Right lobe of liver (tissue), 6 donors: Measurements from ENCODE around the gene PGAP3. TPM values are rescaled to one million over a fixed set of nuclear protein-coding genes. Genes with fewer than 3 reads are reported as not detected.
A peak's percentile ranks its signal among the peaks of the same experiment; 100 is the strongest.

ENCODE experiments used
- ATAC-seq, 4 donors: fragments of 200-7000 bp; cut with Tn5 transposase; one replicate each; pipeline ENCODE4 v1.9.1; 2020; ENCODE audit warnings: mild to moderate bottlenecking in 4 of 4, moderate library complexity in 4 of 4
- DNase-seq, 3 donors: peaks; one replicate each; pipeline ENCODE4 v3.0.0-alpha.2; 2020
- H3K27ac ChIP-seq, 3 donors: fragments of 200-600 bp; one replicate each; pipeline ENCODE4 v1.8.0; 2022
- H3K27me3 ChIP-seq, 2 donors: fragments of 200-600 bp; one replicate each; pipeline ENCODE4 v1.8.0; 2022
- H3K36me3 ChIP-seq, 4 donors: fragments of 200-600 bp; sonication (generic) in 1 of 4; one replicate each; pipeline versions ENCODE4 v1.5.1 to v1.8.0; 2017 to 2022; ENCODE audit warnings: control low read depth in 1 of 4
- H3K4me1 ChIP-seq, 4 donors: fragments of 200-600 bp; sonication (generic) in 1 of 4; one replicate each; pipeline versions ENCODE4 v1.5.1 to v1.8.0; 2017 to 2022; ENCODE audit warnings: control low read depth in 1 of 4
- H3K4me3 ChIP-seq, 3 donors: fragments of 200-600 bp; one replicate each; pipeline ENCODE4 v1.8.0; 2022
- H3K9me3 ChIP-seq, 4 donors: fragments of 200-600 bp; sonication (generic) in 1 of 4; one replicate each; pipeline versions ENCODE4 v1.5.1 to v1.8.0; 2017 to 2022; ENCODE audit warnings: control low read depth in 1 of 4
- POLR2A ChIP-seq: fragments of 450-650 bp; IDR thresholded peaks from one replicate; pipeline ENCODE4 v1.6.1; 2017; ENCODE audit warnings: antibody characterized with exemption, mild to moderate bottlenecking
- WGBS: methylation state at CpG from one replicate; pipeline ENCODE4 v1.1.6; 2018; ENCODE audit warnings: low coverage, low lambda C conversion rate; ENCODE audit not compliant: insufficient coverage; ENCODE audit errors: missing lambda C conversion rate; 5-methylcytosine and 5-hydroxymethylcytosine counted together
- intact Hi-C, 2 donors: fragments of 100-400 bp; cut with DNase I; formaldehyde crosslinking; loops; one replicate each; pipeline versions ENCODE4 v1.11.2 to v1.14.1; 2022
- total RNA-seq, 6 experiments: library from RNA; depleted of rRNA in 2 of 6; stranded (reverse); fragments of >200 nt in 2 of 6; fragmentation: NEBNext Ultra II Directional in 3 of 6; extraction: Animal tissue kit (Norgen Biotek cat#: 25700) in 3 of 6; gene quantifications; one replicate each; pipeline versions ENCODE4 v1.1.0 to v1.2.4, GENCODE V29; 2016 to 2023
- TF ChIP-seq, protein P1 (sequence below), 4 donors: fragments of 200-600 bp in 3 of 4; fragments of 450-650 bp in 1 of 4; IDR thresholded peaks; one replicate each; pipeline versions ENCODE4 v1.5.1 to v1.8.0; 2016 to 2022; ENCODE audit warnings: antibody characterized with exemption in 4 of 4, mild to moderate bottlenecking in 2 of 4
- donor health status: DM: no; HTN: yes; CAD: no.
- donor health status: DM: no; HTN: no; CAD: no.
- donor health status: DM: no; HTN: no; CAD: no.
- donor health status: DM: no; HTN: yes; CAD: no.
- donor health status: DM: no; HTN: yes; CAD: no.

Gene PGAP3
- total RNA-seq, 6 experiments from 2014 or later: 9.7 to 25.7 (median 18.3) TPM

- H3K4me1 ChIP-seq: peaks cover 0 to 10% (median 3%) of the 10 kb centered on the region in 4 donors
Measured at GRCh38 chr17:39642291-39643074, 45.4 kb downstream of the PGAP3 start.

DNA sequence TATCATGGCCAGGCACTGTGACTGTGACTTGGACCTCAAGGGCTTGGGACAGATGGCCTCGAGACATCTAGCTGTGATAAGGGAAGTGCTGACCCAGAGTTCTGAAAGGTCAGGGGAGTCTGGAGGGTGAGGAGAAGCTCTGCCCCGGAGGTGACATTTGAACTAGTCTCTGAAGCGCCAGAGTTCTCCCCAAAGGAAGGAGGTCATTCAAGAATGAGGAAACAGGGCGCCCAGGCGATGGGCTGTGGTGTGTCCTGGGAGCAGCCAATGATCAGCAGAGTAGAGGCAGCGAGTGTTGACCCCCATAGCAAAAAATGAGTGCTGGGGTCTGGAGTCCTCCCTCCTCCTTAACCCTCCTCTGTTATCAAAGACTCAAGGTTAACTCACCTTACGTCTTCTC is 46.0 kb downstream of the PGAP3 start:
- WGBS: 64% methylated on average over 6 of the region's 7 CpGs
- Histone ChIP-seq H3K4me3 (no peak overlapping the region), H3K4me1 (peaks cover 0 to 10% (median 3%) of the 10 kb centered on the region in 4 donors), H3K9me3 (no peaks in the 10 kb centered on the region), H3K27ac (no peak overlapping the region), H3K36me3 (no peaks in the 10 kb centered on the region), H3K27me3 (no peaks in the 10 kb centered on the region)
- peak in 3 of 4 donors; percentile 5 to 23 (median 6) for ATAC-seq
- no peak for DNase-seq
- intact Hi-C loops: no loop called here
- TF ChIP-seq, protein P1, sequence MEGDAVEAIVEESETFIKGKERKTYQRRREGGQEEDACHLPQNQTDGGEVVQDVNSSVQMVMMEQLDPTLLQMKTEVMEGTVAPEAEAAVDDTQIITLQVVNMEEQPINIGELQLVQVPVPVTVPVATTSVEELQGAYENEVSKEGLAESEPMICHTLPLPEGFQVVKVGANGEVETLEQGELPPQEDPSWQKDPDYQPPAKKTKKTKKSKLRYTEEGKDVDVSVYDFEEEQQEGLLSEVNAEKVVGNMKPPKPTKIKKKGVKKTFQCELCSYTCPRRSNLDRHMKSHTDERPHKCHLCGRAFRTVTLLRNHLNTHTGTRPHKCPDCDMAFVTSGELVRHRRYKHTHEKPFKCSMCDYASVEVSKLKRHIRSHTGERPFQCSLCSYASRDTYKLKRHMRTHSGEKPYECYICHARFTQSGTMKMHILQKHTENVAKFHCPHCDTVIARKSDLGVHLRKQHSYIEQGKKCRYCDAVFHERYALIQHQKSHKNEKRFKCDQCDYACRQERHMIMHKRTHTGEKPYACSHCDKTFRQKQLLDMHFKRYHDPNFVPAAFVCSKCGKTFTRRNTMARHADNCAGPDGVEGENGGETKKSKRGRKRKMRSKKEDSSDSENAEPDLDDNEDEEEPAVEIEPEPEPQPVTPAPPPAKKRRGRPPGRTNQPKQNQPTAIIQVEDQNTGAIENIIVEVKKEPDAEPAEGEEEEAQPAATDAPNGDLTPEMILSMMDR (IDR thresholded peaks at IDR 0.05): no peak
- no peak for TF ChIP-seq POLR2A

More at GRCh38 chr17:39642291-39643074, 45.4 kb downstream of the PGAP3 start:
- DNase-seq (no peak), ATAC-seq (peak in 3 of 4 donors; percentile 10 to 33 (median 15))
- WGBS: 57% methylated on average over 7 of the region's 9 CpGs
- intact Hi-C loops: no loop called here
- Histone ChIP-seq H3K36me3 (no peaks in the 10 kb centered on the region), H3K9me3 (no peaks in the 10 kb centered on the region), H3K27me3 (no peaks in the 10 kb centered on the region), H3K27ac (no peak overlapping the region), H3K4me3 (no peak overlapping the region)
- no peak for TF ChIP-seq POLR2A
- TF ChIP-seq, protein P1 (IDR thresholded peaks at IDR 0.05): no peak

- 100% methylated on average over 3 of the region's 4 CpGs for WGBS
- DNase-seq: no peak
- ATAC-seq: no peak
- H3K4me3 ChIP-seq: no peak overlapping the region
- H3K4me1 ChIP-seq: peaks cover 0 to 16% (median 7%) of the 10 kb centered on the region in 4 donors
- intact Hi-C loops: no loop called here
- H3K27ac ChIP-seq: no peak overlapping the region
- no peak for TF ChIP-seq POLR2A
- TF ChIP-seq, protein P1 (IDR thresholded peaks at IDR 0.05): no peak
- no peaks in the 10 kb centered on the region for H3K9me3 ChIP-seq
- H3K27me3 ChIP-seq: no peaks in the 10 kb centered on the region
- H3K36me3 ChIP-seq: no peaks in the 10 kb centered on the region
Measured at GRCh38 chr17:39641097-39641496, 46.8 kb downstream of the PGAP3 start.

GRCh38 chr17:39640591-39641031 is 47.2 kb downstream of the PGAP3 start:
- Histone ChIP-seq H3K4me3 (no peak overlapping the region), H3K36me3 (no peaks in the 10 kb centered on the region), H3K9me3 (no peaks in the 10 kb centered on the region), H3K4me1 (peaks cover 0 to 17% (median 7%) of the 10 kb centered on the region in 4 donors), H3K27ac (no peak overlapping the region), H3K27me3 (no peaks in the 10 kb centered on the region)
- no peak for DNase-seq
- 53% methylated on average over 3 of the region's 4 CpGs for WGBS
- no peak for ATAC-seq
- intact Hi-C loops: no loop called here
- TF ChIP-seq, protein P1 (IDR thresholded peaks at IDR 0.05): no peak
- TF ChIP-seq POLR2A: no peak
